ENCODE data around the gene TNKS2. TPM values are rescaled to one million over a fixed set of nuclear protein-coding genes. Genes with fewer than 3 reads are reported as not detected.

TNKS2 gene
- total RNA-seq, 3 donors from 2014 or later = 48.2 to 65.4 (median 50.8) TPM

DNA sequence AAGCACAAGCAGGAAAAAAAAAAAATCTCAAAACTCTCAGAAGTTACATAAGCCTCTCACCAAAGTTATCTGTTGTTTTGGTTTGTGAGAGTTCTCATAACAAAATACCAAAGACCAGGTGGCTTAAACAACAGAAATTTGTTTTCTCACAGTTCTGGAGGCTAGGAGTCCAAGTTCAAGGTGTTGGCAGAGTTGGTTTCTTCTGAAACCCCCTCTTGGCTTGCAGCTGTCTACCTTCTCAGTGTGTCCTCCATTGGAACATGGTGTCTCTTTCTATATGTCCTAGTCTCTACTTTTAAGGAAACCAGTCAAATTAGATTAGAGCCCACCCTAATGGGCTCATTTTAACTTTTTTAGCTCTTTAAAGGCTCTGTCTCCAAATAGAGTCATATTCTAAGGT is 44.9 kb downstream of the TNKS2 start:
- H3K36me3 ChIP-seq = peaks cover 14% of the 10 kb centered on the region
- intact Hi-C loops (cut with DNase I; ENCODE audit: low total_unique reads) = no loop called here
- no peak overlapping the region for H3K27ac ChIP-seq
- H3K9me3 ChIP-seq = no peaks in the 10 kb centered on the region
- no peak overlapping the region for H3K4me3 ChIP-seq
- H3K4me1 ChIP-seq = no peaks in the 10 kb centered on the region
- DNase-seq (ENCODE audit: low spot score in 2 of 2) = no peak
- H3K27me3 ChIP-seq = no peaks in the 10 kb centered on the region
- TF ChIP-seq POLR2AphosphoS5 (IDR thresholded peaks at IDR 0.05) (no peak), POLR2A (IDR thresholded peaks at IDR 0.05) (no peak)
- TF ChIP-seq, protein P1, sequence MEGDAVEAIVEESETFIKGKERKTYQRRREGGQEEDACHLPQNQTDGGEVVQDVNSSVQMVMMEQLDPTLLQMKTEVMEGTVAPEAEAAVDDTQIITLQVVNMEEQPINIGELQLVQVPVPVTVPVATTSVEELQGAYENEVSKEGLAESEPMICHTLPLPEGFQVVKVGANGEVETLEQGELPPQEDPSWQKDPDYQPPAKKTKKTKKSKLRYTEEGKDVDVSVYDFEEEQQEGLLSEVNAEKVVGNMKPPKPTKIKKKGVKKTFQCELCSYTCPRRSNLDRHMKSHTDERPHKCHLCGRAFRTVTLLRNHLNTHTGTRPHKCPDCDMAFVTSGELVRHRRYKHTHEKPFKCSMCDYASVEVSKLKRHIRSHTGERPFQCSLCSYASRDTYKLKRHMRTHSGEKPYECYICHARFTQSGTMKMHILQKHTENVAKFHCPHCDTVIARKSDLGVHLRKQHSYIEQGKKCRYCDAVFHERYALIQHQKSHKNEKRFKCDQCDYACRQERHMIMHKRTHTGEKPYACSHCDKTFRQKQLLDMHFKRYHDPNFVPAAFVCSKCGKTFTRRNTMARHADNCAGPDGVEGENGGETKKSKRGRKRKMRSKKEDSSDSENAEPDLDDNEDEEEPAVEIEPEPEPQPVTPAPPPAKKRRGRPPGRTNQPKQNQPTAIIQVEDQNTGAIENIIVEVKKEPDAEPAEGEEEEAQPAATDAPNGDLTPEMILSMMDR (IDR thresholded peaks at IDR 0.05) = no peak

DNA sequence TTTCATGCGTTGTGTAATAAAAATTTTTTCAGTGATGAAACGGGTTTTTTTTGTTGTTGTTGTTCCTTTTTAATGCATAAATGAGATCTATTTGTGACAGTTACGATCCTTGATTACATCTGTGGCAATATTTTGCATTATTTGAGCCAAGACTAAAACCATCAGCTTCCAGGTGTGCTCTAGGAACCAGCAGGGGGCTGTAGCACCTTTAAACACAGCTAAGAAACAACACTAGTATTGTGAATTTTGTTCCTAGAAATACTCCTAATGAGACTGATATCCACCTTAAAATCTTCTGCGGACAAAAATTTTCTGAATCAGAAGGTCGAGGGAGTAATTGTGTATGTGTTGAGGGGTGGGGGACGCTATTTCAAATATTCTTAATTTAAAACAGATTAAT is 58.4 kb downstream of the TNKS2 start:
- Histone ChIP-seq H3K4me3 (no peak overlapping the region), H3K27me3 (no peaks in the 10 kb centered on the region), H3K27ac (no peak overlapping the region), H3K4me1 (no peaks in the 10 kb centered on the region), H3K9me3 (no peaks in the 10 kb centered on the region), H3K36me3 (peaks cover 3% of the 10 kb centered on the region)
- intact Hi-C loops (cut with DNase I; ENCODE audit: low total_unique reads) = no loop called here
- TF ChIP-seq, protein P1 (IDR thresholded peaks at IDR 0.05) = no peak
- TF ChIP-seq POLR2A (IDR thresholded peaks at IDR 0.05) = no peak
- TF ChIP-seq POLR2AphosphoS5 (IDR thresholded peaks at IDR 0.05) = no peak
- DNase-seq (ENCODE audit: low spot score in 2 of 2) = no peak

DNA sequence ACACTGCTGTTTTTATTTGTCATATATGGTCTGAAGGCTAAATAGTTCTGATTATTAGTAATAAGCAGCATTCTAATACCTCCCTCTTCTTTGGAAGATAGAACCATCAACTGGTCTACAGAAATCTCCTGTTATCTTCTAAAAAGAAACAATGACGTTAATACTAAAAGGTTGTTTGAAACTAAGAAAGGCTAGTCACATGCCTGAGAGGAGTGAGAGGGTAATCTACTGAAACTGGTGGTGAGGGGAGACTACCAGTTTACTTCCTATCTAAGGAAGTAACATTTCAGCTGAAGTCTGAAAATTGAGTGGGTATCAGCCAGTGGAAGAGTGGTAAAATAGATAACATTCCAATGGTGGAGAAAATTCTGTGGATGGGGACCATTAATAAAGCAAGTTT is 62.7 kb downstream of the TNKS2 start:
- H3K27ac ChIP-seq = no peak overlapping the region
- intact Hi-C loops (cut with DNase I; ENCODE audit: low total_unique reads) = no loop called here
- no peaks in the 10 kb centered on the region for H3K27me3 ChIP-seq
- DNase-seq (ENCODE audit: low spot score in 2 of 2) = no peak
- H3K9me3 ChIP-seq = no peaks in the 10 kb centered on the region
- H3K36me3 ChIP-seq = peaks cover 5% of the 10 kb centered on the region
- H3K4me3 ChIP-seq = no peak overlapping the region
- H3K4me1 ChIP-seq = no peaks in the 10 kb centered on the region
- TF ChIP-seq, protein P1 (IDR thresholded peaks at IDR 0.05) = no peak
- no peak for TF ChIP-seq POLR2A (IDR thresholded peaks at IDR 0.05)
- no peak for TF ChIP-seq POLR2AphosphoS5 (IDR thresholded peaks at IDR 0.05)

DNA sequence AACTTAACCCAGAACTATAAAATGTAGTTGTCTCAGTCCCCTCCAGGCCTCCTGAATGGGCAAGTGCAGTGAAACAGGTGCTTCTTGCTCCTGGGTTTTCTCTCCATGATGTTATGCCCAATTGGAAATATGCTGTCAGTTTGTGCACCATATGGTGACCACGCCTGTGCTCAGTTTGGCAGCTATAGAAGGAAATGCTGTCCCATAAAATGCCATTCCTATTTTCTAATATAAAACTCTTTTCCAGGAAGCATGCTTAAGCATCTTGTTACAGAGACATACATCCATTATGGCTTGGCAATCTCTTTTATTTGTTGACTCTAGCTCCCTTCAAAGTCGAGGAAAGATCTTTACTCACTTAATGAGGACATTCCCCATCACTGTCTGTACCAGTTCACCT is 65.9 kb downstream of the TNKS2 start:
- Histone ChIP-seq H3K36me3 (peaks cover 5% of the 10 kb centered on the region), H3K27me3 (no peaks in the 10 kb centered on the region), H3K4me3 (no peak overlapping the region), H3K27ac (no peak overlapping the region), H3K4me1 (no peaks in the 10 kb centered on the region), H3K9me3 (no peaks in the 10 kb centered on the region)
- TF ChIP-seq POLR2AphosphoS5 (IDR thresholded peaks at IDR 0.05) = no peak
- TF ChIP-seq POLR2A (IDR thresholded peaks at IDR 0.05) = no peak
- TF ChIP-seq, protein P1 (IDR thresholded peaks at IDR 0.05) = no peak
- DNase-seq (ENCODE audit: low spot score in 2 of 2) = no peak
- intact Hi-C loops (cut with DNase I; ENCODE audit: low total_unique reads) = no loop called here

DNA sequence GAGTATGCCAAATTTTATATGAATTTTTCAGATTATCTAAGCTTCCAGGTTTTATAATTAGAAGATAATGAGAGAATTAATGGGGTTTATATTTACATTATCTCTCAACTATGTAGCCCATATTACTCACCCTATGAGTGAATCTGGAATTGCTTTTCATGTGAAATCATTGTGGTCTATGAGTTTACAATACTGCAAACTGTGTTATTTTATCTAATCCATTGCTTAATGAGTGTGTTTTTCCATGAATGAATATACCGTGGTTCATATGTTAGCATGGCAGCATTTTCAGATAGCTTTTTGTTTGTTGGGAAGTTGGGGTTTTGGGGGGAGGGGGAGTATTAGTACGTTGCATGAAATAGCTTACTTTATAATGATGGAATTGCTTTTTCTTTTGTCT is 66.5 kb downstream of the TNKS2 start:
- Histone ChIP-seq H3K27ac (no peak overlapping the region), H3K4me1 (no peaks in the 10 kb centered on the region), H3K27me3 (no peaks in the 10 kb centered on the region), H3K36me3 (peaks cover 5% of the 10 kb centered on the region), H3K4me3 (no peak overlapping the region), H3K9me3 (no peaks in the 10 kb centered on the region)
- intact Hi-C loops (cut with DNase I; ENCODE audit: low total_unique reads) = no loop called here
- TF ChIP-seq POLR2AphosphoS5 (IDR thresholded peaks at IDR 0.05) (no peak), POLR2A (IDR thresholded peaks at IDR 0.05) (no peak)
- TF ChIP-seq, protein P1 (IDR thresholded peaks at IDR 0.05) = no peak
- no peak for DNase-seq (ENCODE audit: low spot score in 2 of 2)

Measured in breast epithelium (tissue), 4 donors.